ENCODE measurements around the gene MMP14. TPM values are rescaled to one million over a fixed set of nuclear protein-coding genes. Genes with fewer than 3 reads are reported as not detected.

The MMP14 gene
- total RNA-seq, 1 donor from 2014 or later, result 306 TPM

DNA sequence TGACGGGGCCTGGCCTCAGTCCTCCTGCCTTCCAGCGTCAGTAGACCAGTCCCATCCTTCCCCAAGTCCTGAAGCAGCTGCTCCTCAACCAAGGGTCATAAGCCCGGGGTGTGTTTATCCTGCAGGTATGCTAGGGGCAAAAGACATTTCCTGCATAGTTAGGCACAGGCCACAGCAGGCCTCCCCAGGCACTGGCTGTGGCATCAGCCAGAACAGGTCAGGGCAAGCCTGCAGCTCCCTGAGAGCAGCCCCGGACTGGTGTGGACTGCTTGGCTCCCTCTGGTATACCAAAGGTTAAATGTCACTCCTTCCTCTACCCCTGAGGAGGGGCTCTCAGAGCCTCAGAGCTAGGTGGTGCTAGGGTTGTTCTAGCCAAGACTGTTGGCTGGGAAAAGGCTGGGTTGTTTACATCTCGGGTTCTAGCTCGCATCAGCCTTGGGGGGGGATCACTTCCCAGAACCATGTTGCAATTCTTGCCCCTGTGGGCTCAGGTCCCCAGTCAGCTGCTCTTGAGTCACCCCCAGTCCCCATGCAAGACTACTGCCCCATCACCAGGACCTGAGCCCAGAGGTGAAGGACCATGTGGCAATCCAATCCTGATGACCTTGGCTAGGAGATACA lies 2.9 kb downstream of the MMP14 start:
- TF ChIP-seq, protein P1, sequence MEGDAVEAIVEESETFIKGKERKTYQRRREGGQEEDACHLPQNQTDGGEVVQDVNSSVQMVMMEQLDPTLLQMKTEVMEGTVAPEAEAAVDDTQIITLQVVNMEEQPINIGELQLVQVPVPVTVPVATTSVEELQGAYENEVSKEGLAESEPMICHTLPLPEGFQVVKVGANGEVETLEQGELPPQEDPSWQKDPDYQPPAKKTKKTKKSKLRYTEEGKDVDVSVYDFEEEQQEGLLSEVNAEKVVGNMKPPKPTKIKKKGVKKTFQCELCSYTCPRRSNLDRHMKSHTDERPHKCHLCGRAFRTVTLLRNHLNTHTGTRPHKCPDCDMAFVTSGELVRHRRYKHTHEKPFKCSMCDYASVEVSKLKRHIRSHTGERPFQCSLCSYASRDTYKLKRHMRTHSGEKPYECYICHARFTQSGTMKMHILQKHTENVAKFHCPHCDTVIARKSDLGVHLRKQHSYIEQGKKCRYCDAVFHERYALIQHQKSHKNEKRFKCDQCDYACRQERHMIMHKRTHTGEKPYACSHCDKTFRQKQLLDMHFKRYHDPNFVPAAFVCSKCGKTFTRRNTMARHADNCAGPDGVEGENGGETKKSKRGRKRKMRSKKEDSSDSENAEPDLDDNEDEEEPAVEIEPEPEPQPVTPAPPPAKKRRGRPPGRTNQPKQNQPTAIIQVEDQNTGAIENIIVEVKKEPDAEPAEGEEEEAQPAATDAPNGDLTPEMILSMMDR (IDR thresholded peaks at IDR 0.05; ENCODE audit: unreplicated experiment), result no peak
- Mint-ChIP-seq H3K4me3 (peak overlapping the region; percentile 98), H3K27ac (peak overlapping the region; percentile 98), H3K27me3 (ENCODE audit: low read depth) (no peaks in the 10 kb centered on the region), H3K9me3 (no peaks in the 10 kb centered on the region), H3K4me1 (peaks cover 34% of the 10 kb centered on the region), H3K36me3 (peaks cover 23% of the 10 kb centered on the region)
- DNase-seq (ENCODE audit: low spot score in 2 of 2, unreplicated experiment in 2 of 2), result no peak

DNA sequence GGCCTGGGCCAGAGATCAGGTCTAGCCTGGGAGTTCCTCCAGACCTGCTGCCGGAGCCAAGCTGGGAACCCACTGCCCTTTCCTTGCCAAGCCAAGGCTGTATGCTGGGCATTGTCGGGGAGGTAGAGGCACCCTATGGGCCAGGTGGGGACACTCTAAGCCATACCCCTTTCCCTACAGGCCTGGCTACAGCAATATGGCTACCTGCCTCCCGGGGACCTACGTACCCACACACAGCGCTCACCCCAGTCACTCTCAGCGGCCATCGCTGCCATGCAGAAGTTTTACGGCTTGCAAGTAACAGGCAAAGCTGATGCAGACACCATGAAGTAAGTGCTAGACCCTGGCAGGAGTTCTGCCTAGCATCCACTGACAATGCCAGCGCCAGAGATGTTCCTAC lies 4.9 kb downstream of the MMP14 start:
- no peak overlapping the region for H3K4me3 Mint-ChIP-seq
- H3K9me3 Mint-ChIP-seq, result no peaks in the 10 kb centered on the region
- DNase-seq (ENCODE audit: low spot score in 2 of 2, unreplicated experiment in 2 of 2), result no peak
- H3K4me1 Mint-ChIP-seq, result peaks cover 23% of the 10 kb centered on the region
- TF ChIP-seq, protein P1 (IDR thresholded peaks at IDR 0.05; ENCODE audit: unreplicated experiment), result no peak
- no peak overlapping the region for H3K27ac Mint-ChIP-seq
- peaks cover 36% of the 10 kb centered on the region for H3K36me3 Mint-ChIP-seq
- no peaks in the 10 kb centered on the region for H3K27me3 Mint-ChIP-seq (ENCODE audit: low read depth)

DNA sequence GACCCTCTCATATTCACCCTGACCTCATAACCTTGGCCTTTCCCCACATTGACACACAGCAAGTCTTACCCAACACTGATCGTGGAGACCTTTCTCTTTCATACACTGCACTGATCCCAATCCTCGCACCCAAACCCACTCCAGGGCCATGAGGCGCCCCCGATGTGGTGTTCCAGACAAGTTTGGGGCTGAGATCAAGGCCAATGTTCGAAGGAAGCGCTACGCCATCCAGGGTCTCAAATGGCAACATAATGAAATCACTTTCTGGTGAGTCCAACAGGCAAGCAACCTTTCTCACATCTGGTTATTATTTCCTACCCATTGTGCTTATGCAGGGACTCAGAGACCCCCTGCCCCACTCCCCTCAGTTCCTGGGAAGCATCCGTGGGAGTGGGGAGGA lies 5.4 kb downstream of the MMP14 start:
- TF ChIP-seq, protein P1 (IDR thresholded peaks at IDR 0.05; ENCODE audit: unreplicated experiment), result no peak
- peaks cover 37% of the 10 kb centered on the region for H3K36me3 Mint-ChIP-seq
- no peak overlapping the region for H3K27ac Mint-ChIP-seq
- H3K4me3 Mint-ChIP-seq, result no peak overlapping the region
- H3K4me1 Mint-ChIP-seq, result peaks cover 24% of the 10 kb centered on the region
- no peak for DNase-seq (ENCODE audit: low spot score in 2 of 2, unreplicated experiment in 2 of 2)
- no peaks in the 10 kb centered on the region for H3K27me3 Mint-ChIP-seq (ENCODE audit: low read depth)
- H3K9me3 Mint-ChIP-seq, result no peaks in the 10 kb centered on the region

DNA sequence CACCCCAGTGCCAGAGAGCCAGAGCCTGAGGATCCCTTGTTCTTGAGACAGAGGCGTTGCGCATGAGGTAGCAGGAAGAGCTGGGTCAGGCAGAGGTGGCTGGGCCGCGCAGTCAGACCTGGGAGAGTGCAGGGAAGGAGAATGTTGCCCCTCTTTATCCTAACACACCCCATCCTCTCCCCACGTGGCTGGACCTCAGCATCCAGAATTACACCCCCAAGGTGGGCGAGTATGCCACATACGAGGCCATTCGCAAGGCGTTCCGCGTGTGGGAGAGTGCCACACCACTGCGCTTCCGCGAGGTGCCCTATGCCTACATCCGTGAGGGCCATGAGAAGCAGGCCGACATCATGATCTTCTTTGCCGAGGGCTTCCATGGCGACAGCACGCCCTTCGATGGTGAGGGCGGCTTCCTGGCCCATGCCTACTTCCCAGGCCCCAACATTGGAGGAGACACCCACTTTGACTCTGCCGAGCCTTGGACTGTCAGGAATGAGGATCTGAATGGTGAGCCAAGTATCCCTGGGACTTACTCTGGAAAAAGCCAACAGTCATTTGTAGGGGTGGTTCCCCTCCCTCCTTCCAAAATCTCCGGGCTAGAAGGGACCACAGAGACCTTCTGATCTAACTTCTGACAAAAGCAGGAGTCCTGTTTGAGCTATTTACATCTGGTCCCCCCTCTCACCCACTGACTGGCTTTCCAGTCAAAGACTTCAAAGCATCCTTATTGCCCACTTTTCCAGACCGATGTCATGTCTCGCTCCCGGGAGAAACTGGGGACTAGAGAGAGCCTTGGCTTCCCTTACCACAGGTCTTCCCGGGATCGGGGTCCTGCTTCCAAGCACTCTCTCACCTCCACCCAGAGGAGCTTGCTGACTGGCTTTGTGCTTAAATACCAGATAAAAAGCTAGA lies 6.1 kb downstream of the MMP14 start:
- H3K27ac Mint-ChIP-seq, result no peak overlapping the region
- no peaks in the 10 kb centered on the region for H3K9me3 Mint-ChIP-seq
- no peak for DNase-seq (ENCODE audit: low spot score in 2 of 2, unreplicated experiment in 2 of 2)

DNA sequence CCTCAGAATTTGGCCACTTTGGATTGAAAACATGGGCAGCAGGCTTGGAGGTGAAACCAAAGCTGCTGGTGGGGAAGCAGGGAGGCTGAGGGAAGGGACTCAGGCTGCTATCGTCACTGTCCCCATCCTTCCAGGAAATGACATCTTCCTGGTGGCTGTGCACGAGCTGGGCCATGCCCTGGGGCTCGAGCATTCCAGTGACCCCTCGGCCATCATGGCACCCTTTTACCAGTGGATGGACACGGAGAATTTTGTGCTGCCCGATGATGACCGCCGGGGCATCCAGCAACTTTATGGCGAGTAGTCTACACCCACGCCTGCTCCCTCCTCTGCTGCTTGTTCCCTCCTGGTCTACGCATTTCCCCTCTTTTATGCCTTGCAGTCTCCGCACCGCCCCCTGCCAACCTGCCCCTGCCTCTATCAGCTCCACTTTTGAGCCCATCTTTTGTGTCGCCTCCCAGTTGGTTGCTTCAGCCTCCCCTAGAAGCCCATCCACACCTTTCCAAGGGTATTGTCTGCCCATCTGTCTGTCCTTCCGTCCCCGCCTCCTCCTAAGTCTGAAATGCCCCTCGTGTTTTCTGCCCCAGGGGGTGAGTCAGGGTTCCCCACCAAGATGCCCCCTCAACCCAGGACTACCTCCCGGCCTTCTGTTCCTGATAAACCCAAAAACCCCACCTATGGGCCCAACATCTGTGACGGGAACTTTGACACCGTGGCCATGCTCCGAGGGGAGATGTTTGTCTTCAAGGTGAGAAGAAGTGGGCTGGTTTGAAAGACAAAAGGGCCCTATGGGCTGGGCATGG lies 6.9 kb downstream of the MMP14 start:
- peaks cover 37% of the 10 kb centered on the region for H3K36me3 Mint-ChIP-seq
- H3K4me3 Mint-ChIP-seq, result no peak overlapping the region
- no peak for DNase-seq (ENCODE audit: low spot score in 2 of 2, unreplicated experiment in 2 of 2)
- H3K4me1 Mint-ChIP-seq, result peaks cover 28% of the 10 kb centered on the region
- H3K27me3 Mint-ChIP-seq (ENCODE audit: low read depth), result no peaks in the 10 kb centered on the region
- no peak overlapping the region for H3K27ac Mint-ChIP-seq
- no peaks in the 10 kb centered on the region for H3K9me3 Mint-ChIP-seq
- TF ChIP-seq, protein P1 (IDR thresholded peaks at IDR 0.05; ENCODE audit: unreplicated experiment), result no peak

More for the DNA sequence above, 6.1 kb downstream of the MMP14 start:
- peaks cover 26% of the 10 kb centered on the region for H3K4me1 Mint-ChIP-seq
- H3K36me3 Mint-ChIP-seq, result peaks cover 37% of the 10 kb centered on the region
- H3K27me3 Mint-ChIP-seq (ENCODE audit: low read depth), result no peaks in the 10 kb centered on the region
- no peak overlapping the region for H3K4me3 Mint-ChIP-seq
- TF ChIP-seq, protein P1 (IDR thresholded peaks at IDR 0.05; ENCODE audit: unreplicated experiment), result no peak

Data from mesothelial cell of epicardium (in vitro differentiated cells).